GM12878 (cell line): ENCODE data around the gene ZSWIM5.

Experiments
- BHLHE40 ChIP-seq, 2 experiments: fragments of 450-650 bp in 1 of 2; IDR thresholded peaks; 2 replicates each; pipeline ENCODE4 v1.6.1; 2011 to 2017; ENCODE audit warnings: low read depth in 2 of 2, borderline replicate concordance in 1 of 2, improper control_type of control experiment in 1 of 2, low read length in 1 of 2, mild to moderate bottlenecking in 1 of 2
- CHD2 ChIP-seq: IDR thresholded peaks from 2 replicates; pipeline ENCODE4 v1.6.1; 2011; ENCODE audit warnings: low read depth, low read length, improper control_type of control experiment, borderline replicate concordance
- CTCF ChIP-seq, 3 experiments: IDR thresholded peaks in 2 of 3; conservative IDR thresholded peaks in 1 of 3; 2 replicates each; pipeline ENCODE4 v1.5.1; 2011; ENCODE audit warnings: low read depth in 3 of 3, low read length in 3 of 3, mild to moderate bottlenecking in 3 of 3, control low read depth in 2 of 3, moderate library complexity in 2 of 3, inconsistent platforms in 1 of 3, mixed read lengths in 1 of 3; ENCODE audit not compliant: control insufficient read depth in 2 of 3, insufficient read depth in 1 of 3; ENCODE audit errors: extremely low read depth in 1 of 3
- EZH2 ChIP-seq: IDR thresholded peaks from 2 replicates; pipeline ENCODE4 v1.6.1; 2012; ENCODE audit warnings: low read depth, mild to moderate bottlenecking, control low read depth, inconsistent platforms, low read length, borderline replicate concordance; ENCODE audit not compliant: control insufficient read depth
- POLR2A ChIP-seq: IDR thresholded peaks from 2 replicates; pipeline ENCODE4 v1.6.1; 2011; ENCODE audit warnings: low read depth, mild to moderate bottlenecking, low read length
- TCF12 ChIP-seq: IDR thresholded peaks from 2 replicates; pipeline ENCODE4 v1.6.1; 2011; ENCODE audit warnings: low read depth, mild to moderate bottlenecking, low read length
- TF ChIP-seq, protein P1 (sequence below): IDR thresholded peaks from 2 replicates; pipeline ENCODE4 v1.6.1; 2011; ENCODE audit warnings: low read depth, low read length, improper control_type of control experiment, borderline replicate concordance

GRCh38 chr1:45103534-45103933 is 102.9 kb downstream of the ZSWIM5 start:
- TF ChIP-seq POLR2A (no peak), EZH2 (no peak), CTCF (IDR thresholded peaks at IDR 0.05 in 2 of 3, conservative IDR thresholded peaks at IDR 0.05 in 1 of 3; ENCODE audit: control insufficient read depth in 2 of 3, extremely low read depth in 1 of 3, insufficient read depth in 1 of 3, low read depth in 3 of 3, low read length in 3 of 3) (no peak), BHLHE40 (IDR thresholded peaks at IDR 0.05; ENCODE audit: borderline replicate concordance in 1 of 2, low read depth in 2 of 2, low read length in 1 of 2) (no peak), CHD2 (no peak), TCF12 (no peak)
- TF ChIP-seq, protein P1, sequence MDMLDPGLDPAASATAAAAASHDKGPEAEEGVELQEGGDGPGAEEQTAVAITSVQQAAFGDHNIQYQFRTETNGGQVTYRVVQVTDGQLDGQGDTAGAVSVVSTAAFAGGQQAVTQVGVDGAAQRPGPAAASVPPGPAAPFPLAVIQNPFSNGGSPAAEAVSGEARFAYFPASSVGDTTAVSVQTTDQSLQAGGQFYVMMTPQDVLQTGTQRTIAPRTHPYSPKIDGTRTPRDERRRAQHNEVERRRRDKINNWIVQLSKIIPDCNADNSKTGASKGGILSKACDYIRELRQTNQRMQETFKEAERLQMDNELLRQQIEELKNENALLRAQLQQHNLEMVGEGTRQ = no peak
